HG02759 (cell line): Measurements from ENCODE around the gene SCO1.
"Not testable (repeated sequence)": the region's sequence is repeated elsewhere in the genome, so short reads cannot be mapped to it uniquely, and the experiment has no call there.

ENCODE experiments used
- ATAC-seq: cut with Tn5 transposase; IDR thresholded peaks from one replicate; pipeline ENCODE4 v1.9.1; 2021; ENCODE audit warnings: mild to moderate bottlenecking, moderate library complexity; ENCODE audit not compliant: unreplicated experiment

The SCO1 gene

DNA sequence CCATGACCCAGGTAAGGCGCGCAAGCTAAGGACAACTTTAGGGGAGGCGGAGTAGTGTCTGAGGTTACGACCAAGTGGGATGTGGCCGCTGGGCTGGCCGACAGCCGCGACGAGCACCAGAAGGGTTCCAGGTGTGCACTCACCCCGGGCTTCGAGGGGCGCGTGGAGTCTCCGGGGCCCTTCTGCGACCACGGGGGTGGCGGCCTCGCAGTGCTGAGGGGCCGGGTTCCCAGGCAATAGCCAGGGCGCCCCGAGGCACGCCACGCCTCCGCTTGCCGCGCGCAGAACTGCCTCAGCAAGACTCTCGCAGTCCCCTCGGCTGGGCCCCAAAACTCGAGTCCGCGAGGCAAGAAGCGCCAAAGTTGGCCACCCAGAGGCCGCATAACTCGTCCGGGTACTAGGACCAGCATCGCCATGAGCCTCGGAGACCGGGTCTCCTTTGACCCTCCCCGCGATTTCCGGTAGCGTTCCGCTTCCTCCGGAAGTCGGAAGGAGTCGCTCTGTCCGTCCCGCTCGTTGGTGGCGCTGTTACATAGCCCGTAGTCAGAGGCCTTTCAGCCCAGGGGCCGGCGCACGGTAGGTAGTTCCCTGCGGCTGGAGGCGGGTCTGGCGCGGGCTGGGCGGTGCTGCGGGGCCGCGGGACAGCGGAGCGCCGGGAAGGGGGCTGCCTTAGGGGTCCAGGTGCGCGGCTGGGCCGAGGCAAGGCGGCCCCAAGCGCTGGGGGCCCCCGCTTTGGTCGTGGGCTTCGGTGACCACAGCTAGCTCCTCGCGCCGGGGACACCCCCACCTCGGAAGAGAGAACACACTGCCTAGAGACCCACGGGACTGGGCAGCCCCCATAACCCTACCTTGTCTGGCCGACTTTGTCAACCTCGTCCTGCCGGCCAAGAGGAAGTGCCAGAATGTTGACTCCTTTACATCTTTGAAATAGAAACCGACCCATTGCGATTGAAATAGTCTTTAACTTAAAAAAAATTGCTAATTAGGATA lies at the start of gene SCO1, which contains the start of gene ADPRM:
TSS of gene SCO1 (minus strand) at position 442 of the 990 bp plus-strand sequence. CDS start at position 416, 26 bp downstream.
TSS of gene ADPRM (plus strand) at position 503 of the 990 bp plus-strand sequence. CDS start 7,333 bp downstream, outside the sequence.
- ATAC-seq, result peak; percentile 97

DNA sequence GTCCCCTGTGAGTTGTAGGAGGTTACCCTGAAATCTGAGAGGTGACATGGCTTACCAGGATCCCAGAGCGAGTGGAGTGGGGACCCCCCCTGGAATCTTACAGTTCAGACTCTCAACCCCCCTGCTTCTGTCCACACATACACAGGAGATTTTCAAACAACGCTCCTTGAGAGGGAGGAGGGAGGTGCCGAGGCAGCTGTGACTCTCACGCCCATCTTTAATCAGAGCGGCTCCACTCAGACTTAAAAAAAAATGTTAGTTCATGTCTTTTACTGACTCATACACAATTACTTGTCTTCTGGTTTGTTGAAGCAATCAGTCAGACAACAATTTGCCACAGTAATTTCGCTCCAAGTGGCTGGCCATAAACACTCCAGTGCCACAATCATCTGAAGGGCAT lies 47.9 kb upstream of the SCO1 start:
- ATAC-seq, result no peak

DNA sequence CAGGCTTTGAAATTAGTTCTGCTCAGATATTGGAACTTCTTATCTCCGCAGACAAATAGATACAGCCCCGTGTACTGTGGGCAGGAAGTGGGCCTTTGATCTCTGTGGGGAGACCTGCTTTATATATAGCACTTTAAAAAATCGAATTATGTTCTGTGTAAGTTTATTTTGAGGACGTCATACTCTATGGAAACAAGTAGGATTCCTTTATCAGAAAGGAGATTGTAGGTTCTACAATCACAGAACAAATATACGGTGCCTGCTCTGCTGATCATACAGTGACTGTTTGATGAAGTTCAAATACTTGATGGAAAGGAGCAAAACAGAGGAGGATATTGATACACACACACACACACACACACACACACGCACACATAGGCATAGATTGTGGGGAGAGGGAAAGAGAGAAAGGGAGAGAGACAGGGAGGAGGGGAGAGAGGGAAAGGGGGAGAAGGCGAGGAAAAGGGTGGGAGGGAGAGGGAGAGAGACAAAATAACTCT lies 47.2 kb upstream of the SCO1 start:
- no peak for ATAC-seq

DNA sequence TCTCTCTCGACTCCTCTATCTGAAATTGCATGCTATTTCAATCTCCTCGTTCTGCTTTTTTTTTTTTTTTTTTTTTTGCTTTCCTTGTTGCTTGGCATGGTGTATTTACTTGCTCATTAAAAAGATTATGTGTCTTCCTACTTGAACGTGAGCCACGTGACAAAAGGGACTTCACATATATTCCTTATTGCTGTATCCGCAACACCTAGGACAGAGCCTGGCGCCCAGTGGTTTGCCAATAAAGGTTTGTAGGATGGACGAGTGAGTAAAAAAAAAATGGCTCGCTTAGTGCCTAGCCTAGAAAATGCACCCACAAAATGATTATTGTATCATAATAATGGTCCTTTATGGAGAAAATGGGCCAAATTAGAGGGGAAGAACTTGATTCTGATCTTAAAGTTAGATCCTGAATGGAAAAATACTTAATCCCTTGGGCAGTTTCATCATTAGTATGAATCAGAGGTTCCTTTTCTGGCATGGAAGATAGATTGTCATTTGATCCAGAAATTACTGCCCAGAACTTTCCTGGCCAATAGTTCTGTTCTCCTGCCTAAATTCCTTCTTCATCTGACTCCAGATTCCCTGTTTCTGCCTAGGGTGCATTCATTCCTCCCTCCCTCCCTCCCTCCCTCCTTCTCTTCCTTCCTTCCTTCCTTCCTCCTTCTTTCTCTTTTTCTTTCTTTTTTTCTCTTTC lies 46.1 kb upstream of the SCO1 start:
- ATAC-seq, result no peak

DNA sequence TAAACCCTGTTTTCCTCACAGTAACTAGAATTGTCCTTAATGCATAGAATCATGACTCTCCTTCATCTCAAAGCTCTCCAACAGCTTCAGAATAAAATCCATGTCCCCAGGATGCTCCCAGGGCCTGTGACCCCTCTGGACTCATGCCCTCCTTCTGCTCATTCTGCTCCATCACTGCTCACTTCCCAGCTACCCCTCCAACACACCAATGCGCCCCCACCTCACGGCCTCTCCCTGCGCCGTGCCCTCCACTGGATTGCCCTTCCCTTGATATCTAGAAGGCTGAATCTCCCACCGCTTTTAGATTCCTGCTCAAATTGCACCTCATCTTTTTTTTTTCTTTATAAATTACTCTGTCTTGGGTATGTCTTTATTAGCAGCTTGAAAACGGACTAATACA lies 45.1 kb upstream of the SCO1 start:
- ATAC-seq, result no peak

DNA sequence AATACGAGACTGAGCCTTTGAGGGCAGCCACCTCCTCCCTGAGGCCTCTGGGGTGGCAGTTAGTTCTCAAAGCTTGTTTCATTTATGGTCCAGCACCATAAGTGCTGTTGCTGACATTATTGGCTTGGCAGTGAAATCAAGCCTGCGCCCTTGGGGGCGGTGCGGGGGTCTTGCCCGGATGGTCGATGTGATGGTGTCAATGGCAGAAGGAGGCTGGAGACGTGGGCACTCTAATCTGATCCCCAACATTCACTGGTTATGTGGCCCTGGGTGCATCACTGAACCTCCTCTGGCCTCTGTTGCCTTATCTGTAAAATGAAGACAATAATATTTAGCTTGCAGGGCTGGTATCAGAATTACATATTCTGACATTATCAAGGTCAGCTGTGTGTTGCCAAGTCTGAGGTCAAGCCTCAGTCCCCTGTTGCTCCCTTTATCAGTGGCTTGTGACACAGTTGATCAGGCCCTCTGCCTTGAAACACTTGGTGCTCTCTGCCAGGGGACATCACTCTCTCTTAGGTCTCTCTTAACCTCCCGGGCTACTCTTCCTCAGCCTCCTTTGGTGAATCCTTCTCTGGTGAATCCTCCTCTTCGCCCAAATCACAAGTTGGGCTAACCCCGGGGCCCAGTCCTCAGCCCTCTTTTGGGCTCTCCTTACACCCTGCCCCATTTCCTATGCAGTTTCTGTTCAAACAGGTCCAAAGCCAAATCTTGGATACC lies 44.2 kb upstream of the SCO1 start:
- ATAC-seq, result no peak

DNA sequence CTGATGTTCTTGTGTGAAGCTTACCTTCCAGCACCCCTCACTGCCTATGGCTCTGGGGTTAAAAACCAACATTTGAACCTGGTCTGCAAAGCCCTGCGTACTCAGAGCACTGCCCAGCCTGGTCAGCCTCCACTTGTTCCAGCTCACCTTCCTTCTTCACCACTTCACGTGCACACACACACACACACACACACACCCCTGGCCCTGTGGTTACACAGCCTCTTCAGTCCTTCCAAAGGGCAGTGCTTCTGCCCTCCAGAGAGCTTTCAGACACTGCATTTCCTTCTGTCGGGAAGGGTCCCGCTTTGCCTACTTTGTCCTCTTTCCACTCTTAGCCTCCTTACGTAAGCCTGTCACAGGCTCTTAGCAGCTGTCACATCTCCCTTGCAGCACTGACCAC lies 42.1 kb upstream of the SCO1 start:
- no peak for ATAC-seq

DNA sequence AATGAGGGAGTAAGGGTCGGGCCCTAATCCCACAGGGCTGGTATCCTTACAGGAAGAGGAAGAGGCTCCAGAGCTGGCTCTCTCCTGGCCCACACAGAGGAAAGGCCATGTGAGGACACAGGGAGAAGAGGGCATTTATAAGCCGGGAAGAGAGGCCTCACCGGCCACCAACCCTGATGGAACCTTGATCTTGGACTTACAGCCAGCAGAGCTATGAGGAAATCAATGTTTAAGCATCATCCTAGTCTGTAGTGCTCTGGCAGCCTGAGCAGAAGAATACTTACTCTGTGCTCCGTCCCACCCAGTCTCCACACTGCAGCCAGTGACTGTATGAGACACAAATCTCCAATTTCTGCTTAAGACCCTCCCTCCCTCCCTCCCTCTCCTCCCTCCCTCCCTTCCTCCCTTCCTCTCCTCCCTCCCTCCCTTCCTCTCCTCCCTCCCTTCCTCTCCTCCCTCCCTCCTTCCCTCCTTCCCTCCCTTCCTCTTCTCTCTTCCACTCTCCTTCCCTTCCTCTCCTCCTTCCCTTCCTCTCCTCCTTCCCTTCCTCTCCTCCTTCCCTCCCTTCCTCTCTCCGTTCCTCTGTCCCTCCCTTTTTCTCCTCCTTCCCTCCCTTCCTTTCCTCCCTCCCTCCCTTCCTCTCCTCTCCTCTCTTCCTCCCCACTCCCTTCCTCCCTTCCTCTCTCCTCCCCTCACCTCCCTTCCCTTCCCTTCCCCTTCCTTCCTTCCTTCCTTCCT lies 41.4 kb upstream of the SCO1 start:
- no peak for ATAC-seq

DNA sequence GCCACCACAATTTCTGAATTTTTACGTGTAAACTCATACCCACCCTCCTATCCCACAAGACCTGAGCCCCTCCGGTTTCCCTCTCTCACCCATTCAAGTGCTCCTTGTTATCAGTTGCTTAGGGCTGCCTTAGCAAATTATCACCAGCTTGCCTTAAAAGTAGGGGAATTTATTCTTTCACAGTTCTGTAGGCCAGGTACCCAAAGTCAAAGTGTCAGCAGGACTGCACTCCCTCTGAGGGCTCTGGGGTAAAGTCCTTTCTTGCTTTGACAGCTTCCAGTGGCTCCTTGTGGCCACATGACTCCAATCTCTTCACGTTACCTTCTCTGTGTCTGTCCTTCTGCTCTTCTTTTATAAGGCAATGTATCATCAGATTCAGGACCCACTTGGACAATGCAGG lies 40.4 kb upstream of the SCO1 start:
- ATAC-seq, result no peak

DNA sequence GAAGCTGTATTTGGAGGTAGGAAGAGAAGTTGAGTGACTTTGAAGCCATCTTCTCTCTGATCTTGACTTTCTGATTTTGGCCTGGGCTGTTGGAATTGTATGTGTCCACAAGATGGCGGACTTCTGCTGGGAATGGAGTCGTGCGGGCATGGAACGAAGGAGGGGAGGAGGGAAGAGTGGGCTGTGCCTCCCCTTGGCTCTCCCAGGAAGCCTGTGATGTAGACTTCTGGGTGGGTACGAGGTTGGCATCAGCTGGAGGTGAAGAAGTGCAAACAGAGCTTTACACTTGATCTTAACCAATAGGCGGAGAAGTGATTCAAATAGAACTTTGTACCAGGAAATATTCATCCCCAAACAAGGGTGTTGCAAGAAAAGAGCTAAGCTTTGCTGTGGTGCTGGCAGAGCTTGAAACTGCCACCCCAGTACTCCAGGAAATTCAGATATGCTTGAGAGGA lies 39.9 kb upstream of the SCO1 start:
- ATAC-seq, result no peak

DNA sequence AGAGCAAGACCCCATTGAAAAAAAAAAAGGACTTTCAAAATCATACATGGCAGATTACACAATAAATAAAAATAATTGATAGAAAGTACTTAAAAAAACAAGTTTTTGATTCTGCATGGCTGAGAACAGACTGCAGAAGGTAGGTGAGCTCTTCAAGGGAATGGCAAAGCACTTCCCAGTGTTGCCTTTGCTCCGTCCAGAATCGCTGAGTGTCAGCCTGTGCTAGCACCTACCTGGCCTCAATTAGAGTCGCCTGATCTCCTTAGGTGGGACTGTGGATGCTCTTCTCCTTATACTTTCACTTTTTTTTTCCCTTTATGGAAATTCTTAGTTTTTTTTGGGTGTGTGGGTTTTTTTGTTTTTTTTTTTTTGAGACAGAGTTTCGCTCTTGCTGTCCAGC lies 38.5 kb upstream of the SCO1 start:
- ATAC-seq, result no peak

DNA sequence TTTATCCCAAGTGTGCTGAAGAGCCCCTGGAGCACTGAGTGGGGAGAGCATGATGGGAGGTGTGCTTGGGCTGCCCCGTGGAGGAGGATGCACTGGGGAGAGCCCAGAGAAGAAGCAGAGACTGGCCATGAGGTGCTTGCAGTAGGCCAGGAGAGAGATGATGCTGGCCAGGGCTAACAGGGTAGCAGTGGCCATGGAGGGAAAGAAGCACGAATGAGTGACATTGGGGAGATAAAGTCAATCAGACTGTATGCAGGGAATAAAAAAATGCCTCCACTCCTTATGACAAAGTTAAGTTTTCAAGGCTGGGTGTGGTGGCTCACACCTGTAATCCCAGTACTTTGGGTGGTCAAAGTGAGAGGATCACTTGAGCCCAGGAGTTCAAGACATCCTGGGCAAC lies 37.9 kb upstream of the SCO1 start:
- no peak for ATAC-seq

DNA sequence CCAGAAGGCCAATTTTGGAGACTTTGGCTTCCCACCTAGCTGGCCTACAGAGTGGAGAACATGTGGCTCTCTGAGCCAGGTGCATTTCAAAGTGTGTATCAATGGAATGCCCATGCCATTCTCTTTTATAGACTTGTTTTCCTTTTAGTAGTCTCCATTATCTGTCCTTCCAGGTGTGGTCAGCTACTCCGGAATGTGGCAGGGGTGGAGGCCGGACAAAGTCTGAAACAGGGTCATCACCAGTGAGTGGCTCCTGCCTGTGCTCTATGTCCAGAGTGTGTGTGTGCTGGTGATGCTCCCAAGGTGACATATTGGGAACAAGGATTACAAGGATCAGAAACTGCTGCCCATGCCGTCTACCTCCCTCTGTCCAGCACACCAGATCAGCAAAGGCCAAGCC lies 36.3 kb upstream of the SCO1 start:
- ATAC-seq, result no peak

DNA sequence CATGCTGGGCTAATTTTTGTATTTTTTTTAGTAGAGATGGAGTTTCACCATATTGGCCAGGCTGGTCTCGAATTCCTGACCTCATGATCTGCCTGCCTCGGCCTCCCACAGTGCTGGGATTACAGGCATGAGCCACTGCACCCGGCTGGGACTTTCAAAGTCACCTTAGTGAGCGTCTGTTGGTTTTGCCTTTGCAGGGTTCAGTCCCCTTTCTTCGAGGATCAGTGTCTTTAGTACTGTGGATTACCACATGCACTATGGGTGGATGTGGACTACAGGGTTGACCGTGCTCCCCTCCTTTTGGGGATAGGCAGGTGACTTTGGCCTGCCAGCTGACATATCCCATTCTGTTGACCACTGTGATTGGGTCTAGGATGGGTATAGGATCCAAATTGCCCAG lies 34.8 kb upstream of the SCO1 start:
- ATAC-seq, result not testable (repeated sequence)

DNA sequence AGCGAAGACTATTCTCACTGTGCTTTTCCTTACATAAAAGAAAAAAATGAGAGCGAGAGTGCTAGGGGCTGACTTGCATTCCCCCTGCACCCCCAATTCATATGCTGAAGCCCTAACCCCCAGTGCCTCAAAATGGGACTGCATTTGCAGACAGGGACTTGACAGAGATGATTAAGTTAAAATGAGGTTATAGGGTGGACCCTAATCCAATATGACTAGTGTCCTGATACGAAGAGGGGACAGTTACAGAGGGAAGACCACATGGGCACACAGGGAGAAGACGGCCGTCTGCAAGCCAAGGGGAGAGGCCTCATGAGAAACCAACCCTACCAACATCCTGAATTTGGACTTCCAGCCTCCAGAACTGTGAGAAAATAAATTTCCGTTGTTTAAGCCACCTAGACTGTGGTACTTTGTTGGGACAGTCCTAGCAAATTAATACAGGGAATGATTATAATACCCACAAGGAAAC lies 34.1 kb upstream of the SCO1 start:
- ATAC-seq, result no peak

DNA sequence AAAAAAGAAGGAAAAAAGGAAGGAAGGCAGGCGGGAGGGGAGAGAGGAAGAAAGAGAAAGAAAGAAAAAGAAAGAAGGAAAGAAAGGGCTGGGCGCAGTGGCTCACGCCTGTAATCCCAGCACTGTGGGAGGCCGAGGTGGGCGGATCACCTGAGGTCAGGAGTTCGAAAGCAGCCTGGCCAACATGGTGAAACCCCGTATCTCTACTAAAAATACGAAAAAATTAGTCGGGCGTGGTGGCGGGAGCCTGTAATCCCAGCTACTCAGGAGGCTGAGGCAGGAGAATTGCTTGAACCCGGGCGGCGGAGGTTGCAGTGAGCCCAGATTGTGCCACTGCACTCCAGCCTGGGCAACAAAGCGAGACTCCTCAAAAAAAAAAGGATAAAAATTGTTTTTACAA lies 32.9 kb upstream of the SCO1 start:
- not testable (repeated sequence) for ATAC-seq

DNA sequence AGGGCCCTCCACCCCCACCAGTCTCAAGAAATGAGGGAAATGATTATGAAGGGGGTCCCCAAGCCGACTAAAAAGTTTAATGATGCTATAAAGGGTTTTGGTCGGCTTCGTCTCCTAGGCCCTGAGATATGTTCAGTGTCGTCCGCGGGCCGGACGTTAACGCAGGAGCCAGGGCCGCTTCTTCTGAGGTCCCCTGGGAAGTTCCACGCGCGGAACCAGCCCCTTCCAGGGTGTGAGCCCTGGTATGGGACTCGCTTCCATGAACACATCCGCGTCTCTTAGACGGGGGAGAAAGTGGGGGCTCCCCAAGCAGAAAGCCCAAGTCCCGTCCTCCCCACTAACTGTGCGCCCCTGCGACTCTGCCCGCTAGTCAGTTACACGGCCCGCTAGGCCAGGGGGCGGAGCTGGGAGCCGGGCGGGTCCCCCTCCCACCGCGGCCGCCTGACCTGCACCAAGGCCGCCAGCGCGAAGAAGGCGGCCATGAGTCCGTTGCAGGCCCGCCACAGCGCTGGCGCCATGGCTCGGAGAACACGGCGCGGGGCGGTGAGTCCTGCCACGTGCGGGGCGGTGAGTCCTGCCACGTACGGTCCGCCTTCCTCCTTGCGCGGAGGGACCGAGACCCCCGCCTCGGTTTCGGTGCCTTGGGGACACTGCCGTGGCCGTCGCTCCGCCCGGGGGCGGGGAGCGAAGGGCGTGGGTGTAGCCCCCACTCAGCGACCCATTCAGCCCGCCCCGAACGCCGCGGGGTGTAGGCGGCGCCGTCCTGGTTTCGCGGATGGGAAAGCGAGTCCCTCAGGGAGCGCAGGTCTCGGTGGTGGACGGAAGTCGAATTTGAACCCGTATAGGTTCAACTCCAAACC lies 32.2 kb upstream of the SCO1 start, which contains the start of gene TMEM220:
TSS of gene TMEM220 (minus strand) at position 690 of the 860 bp plus-strand sequence. CDS start at position 518, 172 bp downstream.
- ATAC-seq, result peak; percentile 84

DNA sequence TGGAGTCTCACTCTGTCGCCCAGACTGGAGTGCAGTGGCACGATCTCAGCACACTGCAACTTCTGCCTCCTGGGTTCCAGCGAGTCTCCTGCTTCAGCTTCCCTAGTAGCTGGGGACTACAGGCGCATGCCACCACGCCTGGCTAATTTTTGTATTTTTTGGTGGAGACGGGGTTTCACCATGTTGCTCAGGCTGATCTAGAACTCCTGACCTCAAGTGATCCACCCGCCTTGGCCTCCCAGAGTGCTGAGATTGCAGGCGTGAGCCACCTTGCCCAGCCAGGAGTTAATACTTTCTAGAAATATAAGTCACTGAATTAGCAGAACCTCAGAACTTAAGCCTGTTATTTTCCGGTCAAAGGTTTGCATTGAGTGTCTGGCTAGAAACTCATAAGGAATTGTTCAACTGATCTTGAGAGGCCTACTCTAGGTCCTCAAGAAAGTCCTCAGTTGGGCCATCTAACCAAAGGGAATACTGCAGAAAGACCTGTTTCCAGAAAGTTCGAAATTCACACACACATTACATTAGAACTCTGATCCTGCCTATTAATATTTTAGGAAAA lies 31.1 kb upstream of the SCO1 start:
- ATAC-seq, result no peak

DNA sequence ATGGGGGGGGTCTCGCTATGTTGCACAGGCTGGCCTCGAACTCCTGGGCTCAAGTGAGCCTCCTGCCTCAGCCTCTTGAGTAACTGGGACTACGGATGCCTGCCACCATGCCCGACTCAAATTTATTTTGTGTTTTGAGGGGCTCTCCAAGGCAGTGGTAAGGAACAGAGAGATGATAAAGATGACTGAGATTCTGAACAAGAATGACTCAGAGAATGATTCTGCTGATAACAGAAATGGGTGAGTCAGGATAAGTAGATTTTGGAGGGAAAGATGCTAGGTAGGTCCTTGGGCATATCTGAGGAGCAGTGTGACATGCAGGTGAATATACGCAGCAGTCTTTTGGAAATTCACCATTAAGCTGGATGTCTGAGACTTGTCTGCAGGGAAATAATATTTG lies 29.9 kb upstream of the SCO1 start:
- ATAC-seq, result no peak
